ENCODE measurements around the gene CD164L2. TPM values are rescaled to one million over a fixed set of nuclear protein-coding genes. Genes with fewer than 3 reads are reported as not detected.

CD164L2 gene
- total RNA-seq, 4 donors from 2014 or later, result not detected

DNA sequence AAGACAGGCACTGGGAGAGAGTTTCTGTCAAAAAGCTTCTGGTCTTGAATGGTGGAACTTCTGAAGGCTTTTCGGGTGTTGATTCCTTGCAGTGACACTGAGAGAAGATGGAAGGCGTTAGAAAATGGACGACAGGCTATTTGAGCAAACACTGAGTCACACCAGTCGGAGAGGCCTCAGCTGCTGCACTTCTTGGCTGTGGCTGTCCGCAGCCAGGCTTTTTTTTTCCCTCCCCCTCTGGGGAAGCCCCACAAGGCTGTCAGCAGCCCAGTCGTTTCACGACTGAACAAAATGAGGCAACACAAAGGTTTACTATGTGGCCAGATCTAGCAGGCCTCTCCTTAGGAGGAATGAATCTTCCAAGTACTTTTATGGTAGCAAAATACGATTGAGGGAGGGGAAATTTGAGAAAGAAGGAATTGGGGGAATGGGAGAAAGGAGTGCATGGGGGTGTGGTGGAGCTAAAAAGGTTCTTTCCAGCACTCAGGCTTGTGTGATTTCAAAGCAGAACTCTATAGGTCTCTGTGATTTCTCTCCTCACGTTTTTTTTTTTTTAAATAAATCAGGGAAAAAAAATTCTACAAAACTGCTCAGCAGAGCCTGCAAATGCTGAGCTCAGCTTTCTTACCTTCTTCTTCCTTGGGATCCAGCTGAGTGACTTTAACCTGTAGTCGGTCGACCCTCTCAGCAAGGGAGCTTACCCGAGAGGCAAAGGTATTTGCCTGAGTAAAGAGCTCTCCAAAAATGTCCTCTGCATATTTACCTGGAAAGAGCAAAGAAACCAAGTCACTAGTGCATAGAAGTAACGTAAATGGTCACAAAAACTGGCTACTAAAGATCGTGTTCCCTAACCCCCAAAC lies 35.4 kb upstream of the CD164L2 start:
- H3K4me3 ChIP-seq, result no peak overlapping the region
- no peaks in the 10 kb centered on the region for H3K9me3 ChIP-seq
- H3K4me1 ChIP-seq, result peaks cover 36 to 43% of the 10 kb centered on the region in 2 donors
- peak; percentile 97 to 98 for ATAC-seq
- in situ Hi-C loops (cut with MboI; ENCODE audit: low sequenced_read_pairs in 4 of 4) (loop anchor here in 2 of 4 donors (25.0 kb wide), 1 partner anchor 94 kb away; no protein-coding TSS in a partner anchor), intact Hi-C loops (cut with DNase I; ENCODE audit: low total_unique reads) (loop anchor here (2.0 to 5.0 kb wide), 2 partner anchors 72 to 189 kb away; partner anchors contain the start of gene WASF2)
- DNase-seq, result peak; percentile 80 to 90
- peak overlapping the region; percentile 77 to 86 (median 81) for H3K27ac ChIP-seq
- no peaks in the 10 kb centered on the region for H3K27me3 ChIP-seq
- H3K36me3 ChIP-seq, result peaks cover 0 to 39% of the 10 kb centered on the region in 2 donors
- TF ChIP-seq, protein P1, sequence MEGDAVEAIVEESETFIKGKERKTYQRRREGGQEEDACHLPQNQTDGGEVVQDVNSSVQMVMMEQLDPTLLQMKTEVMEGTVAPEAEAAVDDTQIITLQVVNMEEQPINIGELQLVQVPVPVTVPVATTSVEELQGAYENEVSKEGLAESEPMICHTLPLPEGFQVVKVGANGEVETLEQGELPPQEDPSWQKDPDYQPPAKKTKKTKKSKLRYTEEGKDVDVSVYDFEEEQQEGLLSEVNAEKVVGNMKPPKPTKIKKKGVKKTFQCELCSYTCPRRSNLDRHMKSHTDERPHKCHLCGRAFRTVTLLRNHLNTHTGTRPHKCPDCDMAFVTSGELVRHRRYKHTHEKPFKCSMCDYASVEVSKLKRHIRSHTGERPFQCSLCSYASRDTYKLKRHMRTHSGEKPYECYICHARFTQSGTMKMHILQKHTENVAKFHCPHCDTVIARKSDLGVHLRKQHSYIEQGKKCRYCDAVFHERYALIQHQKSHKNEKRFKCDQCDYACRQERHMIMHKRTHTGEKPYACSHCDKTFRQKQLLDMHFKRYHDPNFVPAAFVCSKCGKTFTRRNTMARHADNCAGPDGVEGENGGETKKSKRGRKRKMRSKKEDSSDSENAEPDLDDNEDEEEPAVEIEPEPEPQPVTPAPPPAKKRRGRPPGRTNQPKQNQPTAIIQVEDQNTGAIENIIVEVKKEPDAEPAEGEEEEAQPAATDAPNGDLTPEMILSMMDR (IDR thresholded peaks at IDR 0.05 in 4 of 5, conservative IDR thresholded peaks at IDR 0.05 in 1 of 5), result no peak
- no peak for TF ChIP-seq POLR2A (IDR thresholded peaks at IDR 0.05)

DNA sequence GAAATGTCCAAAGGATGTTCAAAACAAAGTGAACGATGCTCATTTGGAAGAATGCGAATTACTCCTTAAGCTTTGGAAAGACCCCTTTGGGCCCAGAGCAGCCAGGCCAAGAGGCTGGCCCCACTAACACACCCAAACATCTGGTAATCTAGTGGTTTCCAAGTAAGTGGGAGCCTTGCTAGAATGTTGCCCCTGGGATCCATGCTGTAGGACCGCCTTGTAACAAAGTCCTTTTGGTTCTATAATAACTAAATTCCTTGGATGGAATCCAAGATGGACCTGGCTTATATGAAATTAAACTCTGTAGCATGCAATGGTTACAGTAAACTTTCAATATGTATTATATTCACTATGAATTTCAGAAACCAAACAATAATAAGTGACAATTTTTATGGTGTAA lies 34.6 kb upstream of the CD164L2 start:
- peaks cover 35 to 49% of the 10 kb centered on the region in 2 donors for H3K4me1 ChIP-seq
- no peak overlapping the region for H3K4me3 ChIP-seq
- DNase-seq (no peak), ATAC-seq (no peak)
- H3K9me3 ChIP-seq, result no peaks in the 10 kb centered on the region
- no peak for TF ChIP-seq POLR2A (IDR thresholded peaks at IDR 0.05)
- TF ChIP-seq, protein P1 (IDR thresholded peaks at IDR 0.05 in 4 of 5, conservative IDR thresholded peaks at IDR 0.05 in 1 of 5), result no peak
- in situ Hi-C loops (cut with MboI; ENCODE audit: low sequenced_read_pairs in 4 of 4) (loop anchor here in 2 of 4 donors (25.0 kb wide), 1 partner anchor 95 kb away; no protein-coding TSS in a partner anchor), intact Hi-C loops (cut with DNase I; ENCODE audit: low total_unique reads) (loop anchor here (2.0 to 5.0 kb wide), 2 partner anchors 73 to 190 kb away; partner anchors contain the start of gene WASF2)
- no peaks in the 10 kb centered on the region for H3K27me3 ChIP-seq
- peak overlapping the region; percentile 77 to 86 (median 81) for H3K27ac ChIP-seq
- peaks cover 0 to 48% of the 10 kb centered on the region in 2 donors for H3K36me3 ChIP-seq

DNA sequence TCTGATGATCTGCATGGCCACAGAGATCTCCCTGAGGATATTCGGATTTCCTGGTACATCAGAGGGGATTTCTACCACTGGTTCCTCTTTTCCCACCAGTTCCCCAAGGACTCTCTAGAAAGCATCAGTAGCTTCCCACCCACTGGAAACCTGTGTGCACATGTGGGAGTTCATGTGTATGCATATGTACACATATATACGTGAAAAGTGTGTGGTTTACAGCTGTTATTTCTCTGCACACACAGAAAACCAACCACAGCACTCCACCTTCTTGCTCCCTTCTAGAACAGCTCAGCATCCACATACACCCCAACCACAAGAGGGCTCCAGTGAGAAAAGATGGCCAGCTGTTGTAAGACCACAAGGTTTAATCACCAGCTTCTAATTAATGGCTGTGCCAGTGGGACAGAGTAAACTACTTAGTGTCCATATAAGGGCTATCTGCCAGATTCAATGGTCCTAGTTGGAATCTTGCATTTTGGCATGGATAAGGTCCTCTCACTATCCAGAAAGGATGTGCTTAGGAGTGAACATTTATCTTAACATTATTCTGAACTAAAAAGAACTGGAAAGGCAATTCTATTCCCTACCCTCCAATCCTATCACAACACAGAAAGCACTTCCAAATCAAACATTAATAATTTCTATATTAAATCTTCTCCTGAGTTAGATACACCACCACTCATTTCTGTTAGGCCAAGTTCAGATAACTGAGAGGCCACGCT lies 33.4 kb upstream of the CD164L2 start:
- peaks cover 0 to 59% of the 10 kb centered on the region in 2 donors for H3K36me3 ChIP-seq
- no peaks in the 10 kb centered on the region for H3K27me3 ChIP-seq
- no peak overlapping the region for H3K4me3 ChIP-seq
- ATAC-seq (peak; percentile 41 to 47), DNase-seq (no peak)
- intact Hi-C loops (cut with DNase I; ENCODE audit: low total_unique reads) (loop anchor here (5.0 kb wide), 1 partner anchor 191 kb away; no protein-coding TSS in a partner anchor), in situ Hi-C loops (cut with MboI; ENCODE audit: low sequenced_read_pairs in 4 of 4) (loop anchor here in 2 of 4 donors (25.0 kb wide), 1 partner anchor 96 kb away; no protein-coding TSS in a partner anchor)
- no peaks in the 10 kb centered on the region for H3K9me3 ChIP-seq
- H3K27ac ChIP-seq, result peak overlapping the region in 3 of 4 donors; percentile 77 to 86 (median 81)
- TF ChIP-seq, protein P1 (IDR thresholded peaks at IDR 0.05 in 4 of 5, conservative IDR thresholded peaks at IDR 0.05 in 1 of 5), result peak; percentile 38 to 71 (median 70)
- no peak for TF ChIP-seq POLR2A (IDR thresholded peaks at IDR 0.05)
- peaks cover 33 to 47% of the 10 kb centered on the region in 2 donors for H3K4me1 ChIP-seq

DNA sequence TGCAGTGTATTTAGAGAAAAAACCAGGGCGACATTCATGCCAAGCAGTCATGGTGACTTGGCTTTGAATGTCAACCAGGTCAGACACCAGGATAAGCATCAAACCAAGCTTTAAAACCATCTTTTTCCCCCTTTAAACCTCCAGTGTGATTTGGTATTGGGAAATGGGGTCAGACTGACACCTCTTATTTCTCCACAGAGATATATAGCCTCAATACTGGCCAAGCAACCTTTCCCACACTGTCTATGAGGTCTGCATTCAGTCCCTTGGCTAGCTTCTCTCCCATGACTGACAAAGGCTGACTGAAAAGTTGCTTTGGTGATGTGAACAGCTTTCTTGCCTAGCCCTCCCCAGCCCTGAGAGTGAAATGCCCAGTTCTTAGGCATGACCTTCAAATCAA lies 31.0 kb upstream of the CD164L2 start:
- no peak for ATAC-seq
- TF ChIP-seq, protein P1 (IDR thresholded peaks at IDR 0.05 in 4 of 5, conservative IDR thresholded peaks at IDR 0.05 in 1 of 5), result no peak
- no peak for TF ChIP-seq POLR2A (IDR thresholded peaks at IDR 0.05)
- Histone ChIP-seq H3K27ac (peak overlapping the region in 3 of 4 donors; percentile 26 to 61 (median 32)), H3K4me3 (no peak overlapping the region), H3K36me3 (peaks cover 0 to 82% of the 10 kb centered on the region in 2 donors), H3K4me1 (peaks cover 28 to 42% of the 10 kb centered on the region in 2 donors), H3K9me3 (no peaks in the 10 kb centered on the region), H3K27me3 (no peaks in the 10 kb centered on the region)
- in situ Hi-C loops (cut with MboI; ENCODE audit: low sequenced_read_pairs in 4 of 4), result loop anchor here in 2 of 4 donors (25.0 kb wide), 1 partner anchor 98 kb away; no protein-coding TSS in a partner anchor
- no peak for DNase-seq
- intact Hi-C loops (cut with DNase I; ENCODE audit: low total_unique reads), result no loop called here

Measured in gastrocnemius medialis (tissue), 4 donors.